Transverse colon (tissue), 4 donors: ENCODE data around the gene BGN. TPM values are rescaled to one million over a fixed set of nuclear protein-coding genes. Genes with fewer than 3 reads are reported as not detected.

ENCODE experiments used
- DNase-seq: peaks from one replicate; pipeline ENCODE4 v3.0.0-alpha.2; 2019
- H3K27ac ChIP-seq, 4 donors: fragments of 200-600 bp; sonication (generic); 2 replicates each; pipeline ENCODE4 v1.5.1; 2016 to 2018; ENCODE audit warnings: inconsistent platforms in 4 of 4
- H3K27me3 ChIP-seq: fragments of 200-600 bp; sonication (generic); 2 replicates; pipeline ENCODE4 v1.5.1; 2017; ENCODE audit warnings: inconsistent platforms
- H3K36me3 ChIP-seq, 4 donors: fragments of 200-600 bp; sonication (generic); 2 replicates each; pipeline ENCODE4 v1.5.1; 2017 to 2019; ENCODE audit warnings: inconsistent platforms in 4 of 4
- H3K4me1 ChIP-seq, 4 donors: fragments of 200-600 bp; sonication (generic); 2 replicates each; pipeline ENCODE4 v1.5.1; 2017 to 2020; ENCODE audit warnings: inconsistent platforms in 4 of 4
- H3K4me3 ChIP-seq, 4 donors: fragments of 200-600 bp; sonication (generic); 1 replicate in 1 of 4; 2 replicates in 3 of 4; pipeline versions ENCODE4 v1.5.1 to v1.6.1; 2017 to 2019; ENCODE audit warnings: inconsistent platforms in 4 of 4
- H3K9me3 ChIP-seq, 2 donors: fragments of 200-600 bp; sonication (generic); 2 replicates each; pipeline ENCODE4 v1.5.1; 2017 to 2019; ENCODE audit warnings: inconsistent platforms in 2 of 2
- CTCF ChIP-seq, 5 experiments: fragments of 200-600 bp in 3 of 5; fragments of 450-650 bp in 2 of 5; sonication (generic) in 3 of 5; IDR thresholded peaks; 1 replicate in 2 of 5; 2 replicates in 3 of 5; pipeline ENCODE4 v1.5.1; 2016 to 2017; ENCODE audit warnings: antibody characterized with exemption in 5 of 5, inconsistent platforms in 3 of 5, mild to moderate bottlenecking in 2 of 5, moderate library complexity in 1 of 5
- EP300 ChIP-seq: sonication (generic); formaldehyde crosslinking; IDR thresholded peaks from one replicate; pipeline ENCODE4 v1.6.1; 2017; ENCODE audit warnings: antibody characterized with exemption, low read depth
- POLR2A ChIP-seq: fragments of 450-650 bp; IDR thresholded peaks from one replicate; pipeline ENCODE4 v1.6.1; 2016; ENCODE audit warnings: antibody characterized with exemption, mild to moderate bottlenecking, moderate library complexity
- POLR2AphosphoS5 ChIP-seq, 3 donors: sonication (generic); formaldehyde crosslinking; IDR thresholded peaks; one replicate each; pipeline ENCODE4 v1.6.1; 2016; ENCODE audit warnings: antibody characterized with exemption in 3 of 3
- WGBS, 2 donors: methylation state at CpG; one replicate each; pipeline ENCODE4 v1.1.5; 2018; ENCODE audit warnings: low coverage in 1 of 2; 5-methylcytosine and 5-hydroxymethylcytosine counted together
- in situ Hi-C, 4 donors: fragments of 200-750 bp; cut with MboI; loops; one replicate each; pipeline versions ENCODE4 v1.15.0 to v1.15.1; 2017; ENCODE audit warnings: low sequenced_read_pairs in 3 of 4, low pct_ligation_motif_present in 1 of 4, low pct_unique_long_range_greater_than_20kb in 1 of 4
- intact Hi-C: fragments of 100-400 bp; cut with DNase I; formaldehyde crosslinking; loops from one replicate; pipeline ENCODE4 v1.15.1; 2023; ENCODE audit warnings: low total_unique reads
- total RNA-seq, 4 donors: library from RNA; depleted of rRNA; stranded (reverse); fragments of >200 nt; gene quantifications; one replicate each; pipeline ENCODE4 v1.1.0, GENCODE V29; 2016

The BGN gene
- total RNA-seq, 4 donors from 2014 or later: 3.8 to 67.1 (median 10.5) TPM

- H3K4me1 ChIP-seq: peaks cover 0 to 11% (median 8%) of the 10 kb centered on the region in 4 donors
- in situ Hi-C loops (no loop called here), intact Hi-C loops (no loop called here)
- H3K27me3 ChIP-seq: no peaks in the 10 kb centered on the region
- TF ChIP-seq CTCF (IDR thresholded peaks at IDR 0.05): no peak
- no peak for TF ChIP-seq POLR2A
- no peak for DNase-seq
- no peaks in the 10 kb centered on the region for H3K36me3 ChIP-seq
- no peaks in the 10 kb centered on the region for H3K9me3 ChIP-seq
- 85% methylated on average over 10 of the region's 12 CpGs; no CpG with 5 or more reads in 1 of the 2 donors for WGBS, 2 donors
- no peak overlapping the region for H3K4me3 ChIP-seq
- H3K27ac ChIP-seq: no peak overlapping the region
Measured at GRCh38 chrX:153468008-153468580, 26.7 kb upstream of the BGN start.

GRCh38 chrX:153469811-153470410 is 24.9 kb upstream of the BGN start:
- DNase-seq: no peak
- Histone ChIP-seq H3K36me3 (no peaks in the 10 kb centered on the region), H3K27ac (peak overlapping the region; percentile 63 to 85 (median 84)), H3K4me1 (peaks cover 0 to 12% (median 8%) of the 10 kb centered on the region in 4 donors), H3K9me3 (no peaks in the 10 kb centered on the region), H3K4me3 (peak overlapping the region; percentile 54 to 79 (median 60)), H3K27me3 (peaks cover 1% of the 10 kb centered on the region)
- intact Hi-C loops: no loop called here
- TF ChIP-seq EP300: no peak
- no peak for TF ChIP-seq POLR2AphosphoS5 (IDR thresholded peaks at IDR 0.05)
- TF ChIP-seq CTCF (IDR thresholded peaks at IDR 0.05): peak in 3 of 5 experiments; percentile 14 to 37 (median 36)
- no peak for TF ChIP-seq POLR2A
- 48% methylated on average over 31 of the region's 32 CpGs; no CpG with 5 or more reads in 1 of the 2 donors for WGBS, 2 donors
- in situ Hi-C loops: no loop called here

GRCh38 chrX:153470411-153471363 is 24.1 kb upstream of the BGN start, which contains the start of gene HAUS7:
TSS of gene HAUS7 (minus strand) at chrX:153470576. CDS start at chrX:153470557, 19 bp downstream.
- peak; percentile 88 for DNase-seq
- TF ChIP-seq CTCF (IDR thresholded peaks at IDR 0.05): peak; percentile 38 to 67 (median 55)
- no peak for TF ChIP-seq EP300
- TF ChIP-seq POLR2A: peak; percentile 34
- TF ChIP-seq POLR2AphosphoS5 (IDR thresholded peaks at IDR 0.05): peak in 2 of 3 donors; percentile 34 to 60
- peak within 1 kb of the TSS; percentile 63 to 85 (median 84) for H3K27ac ChIP-seq
- H3K36me3 ChIP-seq: no peaks in the 10 kb centered on the region
- H3K4me1 ChIP-seq: peaks cover 0 to 16% (median 8%) of the 10 kb centered on the region in 4 donors
- in situ Hi-C loops (no loop called here), intact Hi-C loops (no loop called here)
- WGBS, 2 donors: 34% methylated on average over 45 of the region's 70 CpGs; no CpG with 5 or more reads in 1 of the 2 donors
- peak within 1 kb of the TSS; percentile 54 to 79 (median 60) for H3K4me3 ChIP-seq
- H3K27me3 ChIP-seq: peaks cover 4% of the 10 kb centered on the region
- no peaks in the 10 kb centered on the region for H3K9me3 ChIP-seq
